ENCODE results near the gene TMEFF2.

- TF ChIP-seq CTCF (IDR thresholded peaks at IDR 0.05), result no peak
- TF ChIP-seq POLR2A (IDR thresholded peaks at IDR 0.05), result no peak
These were observed 57.3 kb downstream of the TMEFF2 start for GRCh38 chr2:192137451-192137850.
